ACC112 (cell line): ENCODE measurements around the gene UCN3.
A peak's percentile ranks its signal among the peaks of the same experiment; 100 is the strongest.
"Not testable (repeated sequence)": the region's sequence is repeated elsewhere in the genome, so short reads cannot be mapped to it uniquely, and the experiment has no call there.

Source experiments
- H2AFZ ChIP-seq: fragments of 200-600 bp; sonication (generic); one replicate; pipeline ENCODE4 v1.6.0; 2017; ENCODE audit warnings: antibody characterized with exemption, low read length; ENCODE audit not compliant: unreplicated experiment
- H3K27ac ChIP-seq: fragments of 200-600 bp; sonication (generic); 2 replicates; pipeline ENCODE4 v1.5.1; 2014; ENCODE audit warnings: low read depth, mild to moderate bottlenecking, antibody characterized with exemption, low read length, moderate library complexity
- H3K27me3 ChIP-seq: fragments of 200-600 bp; sonication (generic); 2 replicates; pipeline ENCODE4 v1.6.1; 2014; ENCODE audit warnings: mild to moderate bottlenecking, antibody characterized with exemption, low read length, moderate library complexity, mixed read lengths; ENCODE audit not compliant: insufficient read depth
- H3K36me3 ChIP-seq: fragments of 200-600 bp; sonication (generic); 2 replicates; pipeline ENCODE4 v1.6.1; 2016; ENCODE audit warnings: mild to moderate bottlenecking, antibody characterized with exemption, low read length, moderate library complexity, mixed read lengths; ENCODE audit not compliant: insufficient read depth
- H3K4me1 ChIP-seq: fragments of 200-600 bp; sonication (generic); one replicate; pipeline ENCODE4 v1.6.1; 2016; ENCODE audit warnings: low read length, mixed read lengths; ENCODE audit not compliant: insufficient read depth, unreplicated experiment, control insufficient read depth
- H3K4me3 ChIP-seq: fragments of 200-600 bp; sonication (generic); 2 replicates; pipeline ENCODE4 v1.5.1; 2014; ENCODE audit warnings: mild to moderate bottlenecking, low read depth, low read length
- H3K79me2 ChIP-seq: fragments of 200-600 bp; sonication (generic); one replicate; pipeline ENCODE4 v1.6.0; 2016; ENCODE audit warnings: low read length; ENCODE audit not compliant: control insufficient read depth, unreplicated experiment, insufficient read depth

UCN3 gene

DNA sequence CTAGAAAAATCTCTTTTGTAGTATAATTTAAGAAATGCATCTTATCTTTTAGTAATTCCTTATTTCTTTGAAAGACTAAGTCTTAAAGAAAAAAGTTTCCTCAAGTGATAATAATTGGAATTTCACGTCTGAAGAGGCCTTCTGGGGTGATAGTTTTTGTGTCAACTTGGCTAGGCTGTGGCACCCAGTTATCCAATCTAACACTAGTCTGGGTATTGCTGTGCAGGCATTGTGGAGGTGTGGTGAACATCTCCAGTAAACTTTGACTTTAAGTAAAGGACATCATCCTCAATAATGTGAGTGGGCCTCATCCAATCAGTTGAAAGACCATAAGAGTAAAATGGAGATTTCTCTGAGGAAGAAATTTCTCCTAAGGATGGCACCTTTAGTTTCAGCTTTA, 42.2 kb downstream of the UCN3 start:
- Histone ChIP-seq H3K36me3 (no peaks in the 10 kb centered on the region), H3K27me3 (peaks cover 7% of the 10 kb centered on the region; the same call in 1 of the 2 replicates), H2AFZ (no peak overlapping the region)

DNA sequence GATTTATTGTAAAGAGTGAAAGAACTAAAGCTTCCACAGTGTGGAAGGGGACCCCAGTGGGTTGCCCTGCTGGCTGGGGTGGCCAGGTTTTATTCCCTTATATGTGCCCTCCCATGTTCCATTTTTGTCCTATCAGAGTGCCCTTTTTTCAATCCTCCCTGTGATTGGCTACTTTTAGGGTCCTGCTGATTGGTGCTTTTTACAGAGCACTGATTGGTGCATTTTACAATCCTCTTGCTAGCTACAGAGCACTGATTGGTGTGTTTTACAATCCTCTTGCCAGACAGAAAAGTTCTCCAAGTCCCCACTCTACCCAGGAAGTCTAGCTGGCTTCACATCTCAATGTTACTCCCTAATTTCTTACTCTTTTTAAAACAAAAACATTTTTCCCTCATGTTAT, 46.0 kb downstream of the UCN3 start:
- H3K4me1 ChIP-seq, H2AFZ ChIP-seq, H3K27me3 ChIP-seq, H3K27ac ChIP-seq, H3K4me3 ChIP-seq, H3K36me3 ChIP-seq: not testable (repeated sequence)
- H3K79me2 ChIP-seq = peaks cover 28% of the 10 kb centered on the region

More for the DNA sequence above, 42.2 kb downstream of the UCN3 start:
- no peak overlapping the region for H3K4me3 ChIP-seq
- H3K4me1 ChIP-seq = no peaks in the 10 kb centered on the region
- no peak overlapping the region for H3K27ac ChIP-seq
- H3K79me2 ChIP-seq = no peaks in the 10 kb centered on the region

DNA sequence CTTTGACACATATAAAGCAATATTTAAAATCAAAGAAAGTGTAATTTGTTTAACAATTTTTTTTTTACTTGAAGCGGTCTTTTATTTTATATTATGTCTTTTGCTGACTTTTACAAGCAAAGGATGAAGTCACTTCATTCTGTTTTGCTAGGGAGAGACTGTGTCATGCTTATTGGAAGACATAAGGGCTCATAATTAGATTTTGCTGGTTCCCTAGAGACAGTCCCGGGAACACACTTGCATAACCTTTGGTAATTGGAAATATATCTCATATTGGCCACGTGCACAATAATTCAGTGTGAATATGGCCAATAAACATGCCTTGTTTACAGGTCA, 47.1 kb downstream of the UCN3 start:
- peaks cover 3% of the 10 kb centered on the region; the same call in 1 of the 2 replicates for H3K27me3 ChIP-seq
- no peaks in the 10 kb centered on the region for H3K36me3 ChIP-seq
- H3K4me1 ChIP-seq = peaks cover 7% of the 10 kb centered on the region
- H3K4me3 ChIP-seq = peak overlapping the region; percentile 90
- peaks cover 39% of the 10 kb centered on the region for H3K79me2 ChIP-seq
- peak overlapping the region; percentile 88 for H2AFZ ChIP-seq
- H3K27ac ChIP-seq = no peak overlapping the region

DNA sequence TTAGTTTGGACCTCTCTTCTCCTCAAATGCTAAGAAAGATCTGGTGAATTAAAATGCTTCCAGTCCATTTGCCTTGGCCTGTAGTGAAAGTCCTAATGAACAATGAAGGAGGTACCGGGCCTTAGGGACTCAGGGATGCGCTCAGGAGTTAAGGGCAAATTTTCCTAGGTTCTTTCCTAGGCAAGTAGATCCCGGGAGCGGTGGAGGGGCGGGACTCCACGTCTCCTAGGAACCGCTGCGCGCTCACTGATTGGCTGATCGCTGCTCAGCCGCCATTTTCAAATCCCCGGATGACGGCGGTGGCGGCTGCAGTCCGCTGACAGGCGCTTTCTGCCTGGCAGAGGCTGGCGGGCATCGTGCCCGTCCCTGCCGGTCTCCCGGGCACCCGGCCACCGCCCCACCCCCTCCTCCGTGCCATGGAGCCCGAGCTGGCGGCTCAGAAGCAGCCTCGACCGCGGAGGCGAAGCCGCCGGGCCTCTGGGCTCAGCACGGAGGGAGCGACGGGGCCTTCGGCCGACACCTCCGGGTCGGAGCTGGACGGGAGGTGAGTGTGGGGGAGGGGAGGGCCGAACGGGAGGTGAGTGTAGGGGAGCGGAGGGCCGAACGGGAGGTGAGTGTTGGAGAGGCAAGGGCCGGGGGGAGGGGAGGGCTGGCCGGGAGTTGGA, 47.6 kb downstream of the UCN3 start, which contains the start of gene NET1:
Gene NET1, plus strand, starts transcription at position 281 of the 665 bp plus-strand sequence. Its CDS starts 136 bp downstream, at position 417.
- H3K36me3 ChIP-seq = no peaks in the 10 kb centered on the region
- peak within 1 kb of the TSS; percentile 88 for H2AFZ ChIP-seq
- peaks cover 7% of the 10 kb centered on the region for H3K4me1 ChIP-seq
- peaks cover 3% of the 10 kb centered on the region; the same call in 1 of the 2 replicates for H3K27me3 ChIP-seq
- H3K27ac ChIP-seq = peak within 1 kb of the TSS; percentile 48
- peaks cover 44% of the 10 kb centered on the region for H3K79me2 ChIP-seq
- H3K4me3 ChIP-seq = peak within 1 kb of the TSS; percentile 90

DNA sequence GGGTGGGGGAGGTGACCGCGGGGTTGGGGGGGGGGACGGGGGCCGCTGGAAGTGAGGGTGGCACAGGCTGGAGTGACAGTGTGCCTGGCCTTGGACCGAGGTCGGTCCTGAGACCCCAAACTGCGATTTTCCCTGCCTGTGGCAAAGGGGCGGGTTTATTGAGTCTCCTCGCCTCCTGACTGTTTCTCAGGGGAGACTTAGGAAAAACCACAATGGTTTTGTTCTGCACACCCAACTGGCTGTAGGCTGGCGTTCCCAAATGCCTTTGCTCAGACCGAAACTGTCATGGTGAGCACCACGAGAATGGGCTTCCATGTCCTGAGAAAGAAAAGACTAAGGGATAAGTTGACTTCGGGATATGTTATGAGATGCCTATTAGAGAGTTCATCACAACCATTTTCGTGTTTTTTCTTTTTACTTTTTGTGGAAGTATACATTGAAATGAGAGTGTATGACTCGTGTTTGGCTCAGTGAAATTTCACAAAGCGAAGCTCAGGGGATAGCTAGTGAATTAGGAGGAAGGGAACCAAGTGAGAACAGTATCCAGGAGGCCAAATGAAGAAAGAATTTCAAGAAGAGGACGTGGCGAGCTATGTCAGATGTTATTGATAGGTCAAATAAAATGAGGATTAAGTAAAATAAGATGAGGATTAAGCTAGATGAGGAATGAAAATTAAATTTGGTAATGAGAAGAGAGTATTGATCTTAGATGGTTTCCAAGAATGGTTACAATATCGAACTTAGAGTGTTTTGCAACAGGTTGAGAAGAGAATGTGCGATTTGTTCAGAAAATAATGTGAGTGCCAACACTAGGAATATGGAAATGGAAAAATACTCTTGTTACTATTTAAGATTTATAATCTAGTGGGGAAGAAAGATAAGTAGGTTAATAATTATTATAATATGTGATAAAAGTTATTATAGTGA, 48.5 kb downstream of the UCN3 start:
- peak overlapping the region; percentile 67 for H2AFZ ChIP-seq
- peak overlapping the region; percentile 48 for H3K27ac ChIP-seq

DNA sequence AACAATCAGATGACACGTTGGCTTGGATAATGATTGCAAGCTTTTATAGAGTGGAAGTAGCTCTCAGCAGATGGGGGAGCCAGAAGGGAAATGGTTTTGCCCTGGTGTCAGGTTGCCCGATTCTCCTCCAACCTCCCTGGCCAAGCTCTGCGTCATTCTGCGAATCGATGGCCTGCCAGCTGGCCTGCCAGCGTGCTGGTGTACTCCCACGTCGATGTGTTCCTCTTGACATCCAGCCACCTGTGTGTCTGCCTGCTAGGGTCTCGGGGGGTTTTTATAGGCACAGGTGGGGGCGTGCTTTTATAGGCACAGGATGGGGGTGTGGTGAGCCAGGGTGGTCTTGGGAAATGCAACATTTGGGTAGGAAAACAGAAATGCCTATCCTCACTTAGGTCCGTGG, 52.2 kb downstream of the UCN3 start:
- Histone ChIP-seq H3K36me3 (0 out of 2 replicates have a peak, but pooled peaks cover 3% of the 10 kb centered on the region), H3K4me3 (no peak overlapping the region), H3K79me2 (peaks cover 88% of the 10 kb centered on the region), H3K4me1 (peaks cover 7% of the 10 kb centered on the region), H3K27me3 (no peaks in the 10 kb centered on the region), H2AFZ (no peak overlapping the region), H3K27ac (no peak overlapping the region)

More for the DNA sequence above, 48.5 kb downstream of the UCN3 start:
- Histone ChIP-seq H3K4me3 (peak overlapping the region; percentile 90), H3K4me1 (peaks cover 7% of the 10 kb centered on the region), H3K79me2 (peaks cover 52% of the 10 kb centered on the region), H3K36me3 (no peaks in the 10 kb centered on the region), H3K27me3 (peaks cover 3% of the 10 kb centered on the region; the same call in 1 of the 2 replicates)

DNA sequence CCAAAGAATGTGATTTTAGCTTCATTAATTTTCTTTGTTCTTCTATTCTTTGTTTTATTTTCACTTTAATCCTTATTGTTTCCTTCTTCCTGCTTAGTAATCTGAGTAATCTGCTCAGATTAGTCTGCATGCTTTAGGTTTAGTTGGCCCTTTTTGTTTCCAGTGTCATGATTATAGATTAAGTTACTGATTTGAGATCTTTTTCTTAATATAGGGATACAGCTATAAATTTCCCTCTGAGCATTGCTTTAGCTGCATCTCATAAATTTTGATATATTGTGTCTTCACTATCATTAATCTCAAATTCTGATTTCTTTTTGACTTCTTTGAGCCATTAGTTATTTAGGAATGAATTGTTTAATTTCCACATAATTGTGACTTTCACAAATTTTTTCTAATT, 53.8 kb downstream of the UCN3 start:
- H3K79me2 ChIP-seq = peaks cover 94% of the 10 kb centered on the region

DNA sequence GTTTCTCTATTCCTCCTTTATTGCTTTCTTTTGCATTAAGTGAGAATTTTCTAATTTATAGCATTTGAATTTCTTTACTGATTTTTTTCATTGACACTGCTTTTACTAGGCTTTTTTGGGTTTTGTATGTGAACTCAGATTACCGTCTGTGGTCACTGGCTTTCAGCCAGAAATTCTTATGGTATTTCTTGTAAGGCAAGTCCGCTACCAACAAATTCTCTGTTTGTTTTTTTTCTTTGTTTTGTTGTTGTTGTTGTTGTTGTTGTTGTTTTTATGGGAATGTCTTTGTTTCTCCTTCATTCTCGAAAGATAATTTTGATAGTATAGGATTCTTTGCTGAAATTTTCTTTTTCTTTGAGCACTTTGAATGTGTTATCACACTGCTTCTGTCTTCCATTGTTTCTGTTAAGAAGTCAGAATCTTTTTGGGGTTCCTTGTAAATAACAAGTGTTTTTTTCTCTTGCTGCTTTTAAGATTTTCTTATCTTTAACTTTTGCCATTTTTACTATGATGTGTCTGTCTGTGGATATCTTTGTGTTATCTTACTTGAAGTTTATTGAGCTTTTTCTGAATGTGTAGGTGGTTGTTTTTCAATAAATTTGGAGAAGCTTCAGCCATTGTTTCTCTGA, 54.8 kb downstream of the UCN3 start:
- Histone ChIP-seq H3K27me3 (no peaks in the 10 kb centered on the region), H2AFZ (no peak overlapping the region), H3K4me3 (no peak overlapping the region), H3K27ac (no peak overlapping the region), H3K79me2 (peaks cover 94% of the 10 kb centered on the region), H3K36me3 (0 out of 2 replicates have a peak, but pooled peaks cover 3% of the 10 kb centered on the region), H3K4me1 (peaks cover 2% of the 10 kb centered on the region)

More for the DNA sequence above, 53.8 kb downstream of the UCN3 start:
- peaks cover 7% of the 10 kb centered on the region for H3K4me1 ChIP-seq
- H3K4me3 ChIP-seq = no peak overlapping the region
- H3K36me3 ChIP-seq = 0 out of 2 replicates have a peak, but pooled peaks cover 3% of the 10 kb centered on the region
- H3K27me3 ChIP-seq = no peaks in the 10 kb centered on the region
- H2AFZ ChIP-seq = no peak overlapping the region
- H3K27ac ChIP-seq = no peak overlapping the region

DNA sequence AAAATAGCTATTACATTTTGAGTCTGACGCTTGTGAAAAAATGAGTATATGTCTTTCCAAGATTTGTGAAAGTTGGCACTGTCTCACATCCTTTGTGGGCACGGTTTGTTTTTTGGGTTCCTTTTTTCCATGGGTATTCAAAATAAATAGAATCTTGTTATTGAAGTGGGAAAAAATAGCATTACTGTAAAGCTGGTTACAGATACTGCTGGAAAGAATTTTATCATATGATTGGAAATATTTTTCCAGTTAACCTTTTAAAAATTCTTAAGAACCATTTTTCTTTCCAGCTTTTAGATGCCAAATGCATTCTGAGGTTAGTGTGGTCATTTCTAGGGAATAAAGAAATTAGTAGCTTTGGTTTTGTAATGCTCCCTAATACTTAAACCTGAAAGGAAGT, 59.0 kb downstream of the UCN3 start:
- H3K36me3 ChIP-seq = 0 out of 2 replicates have a peak, but pooled peaks cover under 1% of the 10 kb centered on the region
- H2AFZ ChIP-seq = no peak overlapping the region
- H3K27me3 ChIP-seq = no peaks in the 10 kb centered on the region
- H3K4me3 ChIP-seq = no peak overlapping the region; the same call in 1 of the 2 replicates
- H3K27ac ChIP-seq = no peak overlapping the region
- H3K79me2 ChIP-seq = peaks cover 78% of the 10 kb centered on the region
- H3K4me1 ChIP-seq = peaks cover 7% of the 10 kb centered on the region
